Nephron (organoid): ENCODE measurements around the gene DPP6.

Experiments
- H3K27ac Mint-ChIP-seq, 3 experiments: 2 replicates each; pipeline ENCODE4 v1.8.0; 2020; ENCODE audit warnings: mixed read lengths in 3 of 3, mild to moderate bottlenecking in 2 of 3, moderate library complexity in 1 of 3
- H3K27me3 Mint-ChIP-seq: 2 replicates; pipeline ENCODE4 v1.8.0; 2021; ENCODE audit warnings: low read depth, mild to moderate bottlenecking, moderate library complexity, mixed read lengths
- H3K36me3 Mint-ChIP-seq: 2 replicates; pipeline ENCODE4 v1.8.0; 2020; ENCODE audit warnings: low read depth, mixed read lengths
- H3K4me1 Mint-ChIP-seq: 2 replicates; pipeline ENCODE4 v1.8.0; 2020; ENCODE audit warnings: mixed read lengths
- H3K4me3 Mint-ChIP-seq, 3 experiments: 2 replicates each; pipeline ENCODE4 v1.8.0; 2020; ENCODE audit warnings: mild to moderate bottlenecking in 3 of 3, mixed read lengths in 3 of 3, moderate library complexity in 2 of 3
- H3K9me3 Mint-ChIP-seq: 2 replicates; pipeline ENCODE4 v1.8.0; 2020; ENCODE audit warnings: mixed read lengths
- CTCF ChIP-seq, 3 experiments: fragments of 200-600 bp; sonication (generic); IDR thresholded peaks; one replicate each; pipeline ENCODE4 v1.5.0; 2021; ENCODE audit warnings: antibody characterized with exemption in 3 of 3; ENCODE audit not compliant: unreplicated experiment in 3 of 3

Gene DPP6

GRCh38 chr7:154308928-154309327 lies 256.7 kb downstream of the DPP6 start:
- Mint-ChIP-seq H3K9me3 (no peaks in the 10 kb centered on the region), H3K4me1 (no peaks in the 10 kb centered on the region)
- no peak for TF ChIP-seq CTCF (IDR thresholded peaks at IDR 0.05; ENCODE audit: unreplicated experiment in 3 of 3)

DNA sequence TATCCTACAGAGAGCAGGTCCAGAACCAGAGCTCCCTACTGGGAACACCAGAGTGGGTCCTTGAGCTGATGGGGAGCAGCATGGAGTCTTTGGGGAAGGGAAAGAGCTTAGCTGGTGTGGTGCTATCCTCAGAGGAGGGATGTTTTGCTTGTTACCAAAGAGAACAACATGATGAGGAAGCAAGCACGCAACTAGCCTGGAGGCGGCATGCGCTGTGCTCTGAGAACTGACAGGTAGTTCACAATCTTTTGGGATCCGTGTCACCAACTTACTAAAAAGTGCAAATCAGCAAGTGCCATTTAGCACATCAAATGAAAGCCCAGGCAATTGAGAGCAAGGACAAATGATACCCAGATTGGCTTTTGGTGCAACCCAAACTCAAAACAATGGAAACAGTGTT lies 257.9 kb downstream of the DPP6 start:
- Mint-ChIP-seq H3K27ac (no peak overlapping the region), H3K36me3 (no peaks in the 10 kb centered on the region), H3K9me3 (no peaks in the 10 kb centered on the region), H3K4me1 (no peaks in the 10 kb centered on the region), H3K27me3 (peaks cover 40% of the 10 kb centered on the region), H3K4me3 (no peak overlapping the region)
- TF ChIP-seq CTCF (IDR thresholded peaks at IDR 0.05; ENCODE audit: unreplicated experiment in 3 of 3) = no peak

More at GRCh38 chr7:154308928-154309327, 256.7 kb downstream of the DPP6 start:
- Mint-ChIP-seq H3K4me3 (no peak overlapping the region), H3K27ac (no peak overlapping the region), H3K36me3 (no peaks in the 10 kb centered on the region), H3K27me3 (peaks cover 49% of the 10 kb centered on the region)

GRCh38 chr7:154324196-154324595 lies 272.0 kb downstream of the DPP6 start:
- H3K9me3 Mint-ChIP-seq = no peaks in the 10 kb centered on the region
- no peaks in the 10 kb centered on the region for H3K36me3 Mint-ChIP-seq
- no peaks in the 10 kb centered on the region for H3K27me3 Mint-ChIP-seq
- no peak overlapping the region for H3K4me3 Mint-ChIP-seq
- H3K27ac Mint-ChIP-seq = no peak overlapping the region
- no peak for TF ChIP-seq CTCF (IDR thresholded peaks at IDR 0.05; ENCODE audit: unreplicated experiment in 3 of 3)
- no peaks in the 10 kb centered on the region for H3K4me1 Mint-ChIP-seq

DNA sequence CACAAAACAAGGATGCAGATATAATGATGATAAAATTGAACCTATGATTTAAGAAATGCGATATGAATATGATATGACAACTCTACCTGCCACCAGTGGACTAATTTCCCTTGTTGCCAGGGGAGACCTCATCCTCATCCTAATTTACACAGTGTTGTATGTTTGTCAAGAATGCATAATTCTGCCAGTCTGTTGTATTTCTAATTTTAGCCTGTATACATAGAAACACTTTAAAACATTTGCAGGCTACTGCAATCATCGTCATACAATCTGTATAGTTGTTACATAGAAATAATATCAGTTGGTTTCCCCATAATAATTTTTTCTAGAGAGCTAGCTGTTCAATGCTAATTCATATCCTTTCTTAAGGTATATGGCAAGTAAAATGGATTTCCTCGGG lies 274.2 kb downstream of the DPP6 start:
- no peak overlapping the region for H3K4me3 Mint-ChIP-seq
- H3K4me1 Mint-ChIP-seq = no peaks in the 10 kb centered on the region
- H3K9me3 Mint-ChIP-seq = no peaks in the 10 kb centered on the region
- H3K27me3 Mint-ChIP-seq = peaks cover 5% of the 10 kb centered on the region
- no peak overlapping the region for H3K27ac Mint-ChIP-seq
- H3K36me3 Mint-ChIP-seq = no peaks in the 10 kb centered on the region
- TF ChIP-seq CTCF (IDR thresholded peaks at IDR 0.05; ENCODE audit: unreplicated experiment in 3 of 3) = no peak

GRCh38 chr7:154330318-154330717 lies 278.1 kb downstream of the DPP6 start:
- Mint-ChIP-seq H3K4me3 (no peak overlapping the region), H3K27ac (no peak overlapping the region), H3K36me3 (no peaks in the 10 kb centered on the region), H3K4me1 (no peaks in the 10 kb centered on the region), H3K9me3 (no peaks in the 10 kb centered on the region), H3K27me3 (peaks cover 5% of the 10 kb centered on the region)
- TF ChIP-seq CTCF (IDR thresholded peaks at IDR 0.05; ENCODE audit: unreplicated experiment in 3 of 3) = no peak

- Mint-ChIP-seq H3K4me1 (no peaks in the 10 kb centered on the region), H3K4me3 (no peak overlapping the region), H3K36me3 (no peaks in the 10 kb centered on the region), H3K27ac (no peak overlapping the region), H3K9me3 (no peaks in the 10 kb centered on the region), H3K27me3 (peaks cover 17% of the 10 kb centered on the region)
- TF ChIP-seq CTCF (IDR thresholded peaks at IDR 0.05; ENCODE audit: unreplicated experiment in 3 of 3) = no peak
These were observed 280.8 kb downstream of the DPP6 start for GRCh38 chr7:154332811-154333580.
